ENCODE measurements around the gene THRAP3.
"Not testable (repeated sequence)": the region's sequence is repeated elsewhere in the genome, so short reads cannot be mapped to it uniquely, and the experiment has no call there.

Gene THRAP3

GRCh38 chr1:36247538-36247937, 23.3 kb downstream of the THRAP3 start:
- no peak for DNase-seq (ENCODE audit: low read depth in 2 of 2)

- peak; percentile 42 to 49 for DNase-seq (ENCODE audit: low read depth in 2 of 2)
Measured at GRCh38 chr1:36248250-36248894, 24.1 kb downstream of the THRAP3 start.

- no peak for DNase-seq (ENCODE audit: low read depth in 2 of 2)
Measured at GRCh38 chr1:36251794-36252481, 27.7 kb downstream of the THRAP3 start.

GRCh38 chr1:36252482-36252824, 28.2 kb downstream of the THRAP3 start:
- DNase-seq (ENCODE audit: low read depth in 2 of 2): not testable (repeated sequence)

- DNase-seq (ENCODE audit: low read depth in 2 of 2): peak in 1 of 2 experiments; percentile 33
Measured at GRCh38 chr1:36253161-36253862, 29.1 kb downstream of the THRAP3 start.

- DNase-seq (ENCODE audit: low read depth in 2 of 2): no peak
Measured at GRCh38 chr1:36256558-36257374, 32.5 kb downstream of the THRAP3 start.

- DNase-seq (ENCODE audit: low read depth in 2 of 2): no peak
Measured at GRCh38 chr1:36257375-36257767, 33.1 kb downstream of the THRAP3 start.

GRCh38 chr1:36258960-36259344, 34.7 kb downstream of the THRAP3 start:
- DNase-seq (ENCODE audit: low read depth in 2 of 2): no peak

GRCh38 chr1:36268981-36269380, 44.7 kb downstream of the THRAP3 start:
- no peak for DNase-seq (ENCODE audit: low read depth in 2 of 2)

GRCh38 chr1:36269408-36269838, 45.2 kb downstream of the THRAP3 start:
- DNase-seq (ENCODE audit: low read depth in 2 of 2): no peak

GRCh38 chr1:36273024-36273423, 48.8 kb downstream of the THRAP3 start:
- no peak for DNase-seq (ENCODE audit: low read depth in 2 of 2)

GRCh38 chr1:36274201-36274600, 50.0 kb downstream of the THRAP3 start:
- DNase-seq (ENCODE audit: low read depth in 2 of 2): no peak

- DNase-seq (ENCODE audit: low read depth in 2 of 2): no peak
Measured at GRCh38 chr1:36276688-36277087, 52.4 kb downstream of the THRAP3 start.

- no peak for DNase-seq (ENCODE audit: low read depth in 2 of 2)
Measured at GRCh38 chr1:36279110-36279788, 55.0 kb downstream of the THRAP3 start.

GRCh38 chr1:36279789-36280296, 55.6 kb downstream of the THRAP3 start:
- no peak for DNase-seq (ENCODE audit: low read depth in 2 of 2)

GRCh38 chr1:36284061-36284460, 59.8 kb downstream of the THRAP3 start:
- no peak for DNase-seq (ENCODE audit: low read depth in 2 of 2)

- DNase-seq (ENCODE audit: low read depth in 2 of 2): no peak
Measured at GRCh38 chr1:36284517-36284916, 60.3 kb downstream of the THRAP3 start.

- DNase-seq (ENCODE audit: low read depth in 2 of 2): peak; percentile 64 to 70
Measured at GRCh38 chr1:36285443-36286101, 61.3 kb downstream of the THRAP3 start.

GRCh38 chr1:36286802-36287201, 62.6 kb downstream of the THRAP3 start:
- DNase-seq (ENCODE audit: low read depth in 2 of 2): no peak

- no peak for DNase-seq (ENCODE audit: low read depth in 2 of 2)
Measured at GRCh38 chr1:36287595-36287994, 63.4 kb downstream of the THRAP3 start.

- DNase-seq (ENCODE audit: low read depth in 2 of 2): no peak
Measured at GRCh38 chr1:36295390-36295789, 71.1 kb downstream of the THRAP3 start.
